GM23248 (cell line): ENCODE results near the gene ZNF69. TPM values are rescaled to one million over a fixed set of nuclear protein-coding genes. Genes with fewer than 3 reads are reported as not detected.
"Not testable (repeated sequence)": the region's sequence is repeated elsewhere in the genome, so short reads cannot be mapped to it uniquely, and the experiment has no call there.

Source experiments
- DNase-seq: peaks from one replicate; pipeline ENCODE4 v3.0.0-alpha.2; 2015
- H2AFZ ChIP-seq: fragments of 200-600 bp; sonication (generic); 2 replicates; pipeline ENCODE4 v1.6.1; 2016; ENCODE audit warnings: antibody characterized with exemption
- H3F3A ChIP-seq: fragments of 200-600 bp; sonication (generic); 2 replicates; pipeline ENCODE4 v1.6.1; 2016; ENCODE audit warnings: mild to moderate bottlenecking, antibody characterized with exemption, mixed run types; ENCODE audit not compliant: insufficient read depth
- H3K27ac ChIP-seq: fragments of 200-600 bp; sonication (generic); 2 replicates; pipeline ENCODE4 v1.5.1; 2016; ENCODE audit warnings: mild to moderate bottlenecking
- H3K27me3 ChIP-seq: fragments of 200-600 bp; sonication (generic); replicated peaks from 2 replicates; pipeline ENCODE4 v1.6.1; 2016; ENCODE audit warnings: mild to moderate bottlenecking; ENCODE audit not compliant: insufficient read depth
- H3K36me3 ChIP-seq: fragments of 200-600 bp; sonication (generic); 2 replicates; pipeline ENCODE4 v1.6.1; 2016; ENCODE audit warnings: low read depth, mild to moderate bottlenecking
- H3K4me1 ChIP-seq: fragments of 200-600 bp; sonication (generic); 2 replicates; pipeline ENCODE4 v1.6.1; 2016; ENCODE audit warnings: mild to moderate bottlenecking; ENCODE audit not compliant: insufficient read depth
- H3K4me2 ChIP-seq: fragments of 200-600 bp; sonication (generic); one replicate; pipeline ENCODE4 v1.6.1; 2016; ENCODE audit warnings: mild to moderate bottlenecking; ENCODE audit not compliant: unreplicated experiment
- H3K4me3 ChIP-seq: fragments of 200-600 bp; sonication (generic); 2 replicates; pipeline ENCODE4 v1.5.1; 2016; ENCODE audit warnings: mild to moderate bottlenecking
- H3K79me2 ChIP-seq: fragments of 200-600 bp; sonication (generic); 2 replicates; pipeline ENCODE4 v1.6.1; 2016; ENCODE audit warnings: mild to moderate bottlenecking; ENCODE audit not compliant: insufficient read depth
- H3K9ac ChIP-seq: fragments of 200-600 bp; sonication (generic); 2 replicates; pipeline ENCODE4 v1.6.1; 2016; ENCODE audit warnings: mild to moderate bottlenecking
- H3K9me2 ChIP-seq: fragments of 200-600 bp; sonication (generic); 2 replicates; pipeline ENCODE4 v1.6.1; 2016; ENCODE audit warnings: mixed run types, mild to moderate bottlenecking, moderate library complexity; ENCODE audit not compliant: insufficient read depth
- H3K9me3 ChIP-seq: fragments of 200-600 bp; sonication (generic); one replicate; pipeline ENCODE4 v1.6.1; 2017; ENCODE audit warnings: low read depth
- H4K20me1 ChIP-seq: fragments of 200-600 bp; sonication (generic); 2 replicates; pipeline ENCODE4 v1.6.0; 2016; ENCODE audit not compliant: insufficient read depth
- EZH2 ChIP-seq: fragments of 200-600 bp; sonication (generic); IDR thresholded peaks from 2 replicates; pipeline ENCODE4 v1.6.1; 2018; ENCODE audit warnings: antibody characterized with exemption, mild to moderate bottlenecking; ENCODE audit not compliant: insufficient read depth, poor library complexity, severe bottlenecking
- EZH2phosphoT487 ChIP-seq: fragments of 200-600 bp; sonication (generic); IDR thresholded peaks from 2 replicates; pipeline ENCODE4 v1.6.1; 2018; ENCODE audit warnings: antibody characterized with exemption, moderate library complexity, mild to moderate bottlenecking, low read depth; ENCODE audit not compliant: insufficient read depth
- WGBS, 2 experiments: methylation state at CpG; one replicate each; pipeline ENCODE4 v1.1.6; 2015 to 2017; ENCODE audit warnings: low lambda C conversion rate in 2 of 2, low coverage in 1 of 2; ENCODE audit errors: missing lambda C conversion rate in 2 of 2; 5-methylcytosine and 5-hydroxymethylcytosine counted together
- in situ Hi-C: fragments of 300-500 bp; cut with MboI; formaldehyde crosslinking; loops from 2 replicates; pipeline ENCODE4 v1.15.0; 2020
- polyA plus RNA-seq: library from polyadenylated mRNA; unstranded; fragments of >200 nt; fragmentation: Nextera tagmentation; extraction: Ambion mirVana; gene quantifications from 2 replicates; pipeline ENCODE4 v1.2.1, GENCODE V29; 2016
- total RNA-seq: library from RNA; depleted of rRNA; stranded (reverse); fragments of >200 nt; shearing (Covaris generic); gene quantifications from 2 replicates; pipeline ENCODE4 v1.2.3, GENCODE V29; 2014

The ZNF69 gene
- total and polyA plus RNA-seq, 2 experiments from 2014 or later: 5.3 to 6.8 TPM

- Histone ChIP-seq H3F3A (no peaks in the 10 kb centered on the region), H3K27me3 (no peaks in the 10 kb centered on the region), H3K4me1 (no peaks in the 10 kb centered on the region), H3K9me3 (no peaks in the 10 kb centered on the region), H4K20me1 (no peaks in the 10 kb centered on the region), H3K9ac (no peak overlapping the region), H3K4me2 (no peak overlapping the region), H3K4me3 (no peak overlapping the region), H3K27ac (no peak overlapping the region), H2AFZ (no peak overlapping the region), H3K79me2 (peaks cover 96% of the 10 kb centered on the region), H3K9me2 (no peaks in the 10 kb centered on the region), H3K36me3 (0 out of 2 replicates have a peak, but pooled peaks cover 5% of the 10 kb centered on the region)
- in situ Hi-C loops: no loop called here
- TF ChIP-seq EZH2 (no peak), EZH2phosphoT487 (no peak)
- DNase-seq: no peak
- WGBS, 2 experiments: 98 to 99% methylated on average over 3 of the region's 3 CpGs
These were observed 43.9 kb downstream of the ZNF69 start for GRCh38 chr19:11931513-11931912.

- H3K4me1 ChIP-seq, H4K20me1 ChIP-seq, H3F3A ChIP-seq, H3K27ac ChIP-seq, H3K27me3 ChIP-seq, H3K4me2 ChIP-seq, H3K4me3 ChIP-seq, H3K9ac ChIP-seq, H3K9me2 ChIP-seq, H2AFZ ChIP-seq, in situ Hi-C loops, H3K9me3 ChIP-seq, DNase-seq: not testable (repeated sequence)
- 96 to 100% methylated on average over 3 of the region's 3 CpGs for WGBS, 2 experiments
- H3K79me2 ChIP-seq: peaks cover 95% of the 10 kb centered on the region
- H3K36me3 ChIP-seq: peaks cover 14% of the 10 kb centered on the region
These were observed 48.2 kb downstream of the ZNF69 start for GRCh38 chr19:11935829-11936228.

- Histone ChIP-seq H3K36me3 (peaks cover 21% of the 10 kb centered on the region), H3K79me2 (peaks cover 90% of the 10 kb centered on the region)
- H3K9me2 ChIP-seq, H3K27me3 ChIP-seq, H3K4me1 ChIP-seq, H3K9ac ChIP-seq, H3F3A ChIP-seq, H3K9me3 ChIP-seq, H3K4me2 ChIP-seq, H4K20me1 ChIP-seq, H2AFZ ChIP-seq, H3K4me3 ChIP-seq, in situ Hi-C loops, DNase-seq, H3K27ac ChIP-seq: not testable (repeated sequence)
- 97 to 100% methylated on average over 3 of the region's 3 CpGs for WGBS, 2 experiments
These were observed 50.8 kb downstream of the ZNF69 start for GRCh38 chr19:11938383-11938782.

GRCh38 chr19:11941361-11941887 lies 53.8 kb downstream of the ZNF69 start:
- H3K27ac ChIP-seq, DNase-seq, H3K27me3 ChIP-seq, H4K20me1 ChIP-seq, H3K9me2 ChIP-seq, in situ Hi-C loops, H3K4me2 ChIP-seq, H3F3A ChIP-seq, H3K4me1 ChIP-seq, H2AFZ ChIP-seq, H3K9me3 ChIP-seq, H3K9ac ChIP-seq, H3K4me3 ChIP-seq: not testable (repeated sequence)
- Histone ChIP-seq H3K79me2 (peaks cover 92% of the 10 kb centered on the region), H3K36me3 (peaks cover 17% of the 10 kb centered on the region)
- WGBS, 2 experiments: 97 to 100% methylated on average over 7 to 29 of the region's 29 CpGs

GRCh38 chr19:11942008-11942842 lies 54.6 kb downstream of the ZNF69 start:
- Histone ChIP-seq H3K4me3 (no peak overlapping the region), H3F3A (no peaks in the 10 kb centered on the region), H3K79me2 (peaks cover 85% of the 10 kb centered on the region), H4K20me1 (no peaks in the 10 kb centered on the region; the same call in 1 of the 2 replicates), H3K9me3 (no peaks in the 10 kb centered on the region), H3K4me1 (no peaks in the 10 kb centered on the region), H3K27me3 (no peaks in the 10 kb centered on the region), H3K9me2 (no peaks in the 10 kb centered on the region), H3K36me3 (peaks cover 25% of the 10 kb centered on the region), H2AFZ (no peak overlapping the region), H3K27ac (no peak overlapping the region), H3K9ac (no peak overlapping the region), H3K4me2 (no peak overlapping the region)
- TF ChIP-seq EZH2phosphoT487: no peak
- no peak for TF ChIP-seq EZH2
- no peak for DNase-seq
- 97 to 98% methylated on average over 10 of the region's 10 CpGs for WGBS, 2 experiments
- in situ Hi-C loops: no loop called here
